ENCODE data around the gene ADD1.
"Not testable (repeated sequence)": the region's sequence is repeated elsewhere in the genome, so short reads cannot be mapped to it uniquely, and the experiment has no call there.

Gene ADD1

GRCh38 chr4:2955186-2956044 is 111.8 kb downstream of the ADD1 start:
- FAIRE-seq; DNase-seq (ENCODE audit: insufficient read length, low spot score): not testable (repeated sequence)
- peak; percentile 5 for TF ChIP-seq CTCF (IDR thresholded peaks at IDR 0.05; ENCODE audit: insufficient read depth, missing control alignments)

GRCh38 chr4:2958446-2958845 is 114.8 kb downstream of the ADD1 start:
- FAIRE-seq (no peak), DNase-seq (ENCODE audit: insufficient read length, low spot score) (no peak)

GRCh38 chr4:2960450-2960849 is 116.8 kb downstream of the ADD1 start:
- FAIRE-seq; DNase-seq (ENCODE audit: insufficient read length, low spot score): not testable (repeated sequence)

More at GRCh38 chr4:2958446-2958845, 114.8 kb downstream of the ADD1 start:
- TF ChIP-seq CTCF (IDR thresholded peaks at IDR 0.05; ENCODE audit: insufficient read depth, missing control alignments) = no peak

DNA sequence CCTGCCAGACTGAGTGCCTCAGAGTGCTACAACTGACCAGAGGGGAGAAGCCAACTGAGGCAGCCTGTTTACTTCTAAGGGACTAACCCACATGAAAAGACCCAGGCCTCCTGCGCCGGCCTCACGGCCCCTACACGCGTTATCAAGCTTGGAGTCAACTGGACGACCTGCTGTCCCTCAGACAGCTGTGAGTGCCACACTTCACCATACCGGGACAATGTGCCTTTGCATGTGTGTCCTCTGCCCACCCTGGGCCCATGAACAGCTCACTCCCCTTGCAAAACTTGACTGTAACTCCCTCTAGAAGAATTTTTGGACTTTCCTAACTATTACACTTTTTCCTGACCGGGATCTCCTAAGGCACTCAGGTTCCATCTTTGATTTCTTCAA is 117.8 kb downstream of the ADD1 start:
- DNase-seq (ENCODE audit: insufficient read length, low spot score) = no peak
- no peak for TF ChIP-seq CTCF (IDR thresholded peaks at IDR 0.05; ENCODE audit: insufficient read depth, missing control alignments)
- FAIRE-seq = no peak

- DNase-seq (ENCODE audit: insufficient read length, low spot score) (no peak), FAIRE-seq (no peak)
- no peak for TF ChIP-seq CTCF (IDR thresholded peaks at IDR 0.05; ENCODE audit: insufficient read depth, missing control alignments)
Measured at GRCh38 chr4:2961811-2962441, 118.3 kb downstream of the ADD1 start.

GRCh38 chr4:2962614-2963174 is 119.0 kb downstream of the ADD1 start:
- FAIRE-seq (no peak), DNase-seq (ENCODE audit: insufficient read length, low spot score) (no peak)
- TF ChIP-seq CTCF (IDR thresholded peaks at IDR 0.05; ENCODE audit: insufficient read depth, missing control alignments) = no peak

DNA sequence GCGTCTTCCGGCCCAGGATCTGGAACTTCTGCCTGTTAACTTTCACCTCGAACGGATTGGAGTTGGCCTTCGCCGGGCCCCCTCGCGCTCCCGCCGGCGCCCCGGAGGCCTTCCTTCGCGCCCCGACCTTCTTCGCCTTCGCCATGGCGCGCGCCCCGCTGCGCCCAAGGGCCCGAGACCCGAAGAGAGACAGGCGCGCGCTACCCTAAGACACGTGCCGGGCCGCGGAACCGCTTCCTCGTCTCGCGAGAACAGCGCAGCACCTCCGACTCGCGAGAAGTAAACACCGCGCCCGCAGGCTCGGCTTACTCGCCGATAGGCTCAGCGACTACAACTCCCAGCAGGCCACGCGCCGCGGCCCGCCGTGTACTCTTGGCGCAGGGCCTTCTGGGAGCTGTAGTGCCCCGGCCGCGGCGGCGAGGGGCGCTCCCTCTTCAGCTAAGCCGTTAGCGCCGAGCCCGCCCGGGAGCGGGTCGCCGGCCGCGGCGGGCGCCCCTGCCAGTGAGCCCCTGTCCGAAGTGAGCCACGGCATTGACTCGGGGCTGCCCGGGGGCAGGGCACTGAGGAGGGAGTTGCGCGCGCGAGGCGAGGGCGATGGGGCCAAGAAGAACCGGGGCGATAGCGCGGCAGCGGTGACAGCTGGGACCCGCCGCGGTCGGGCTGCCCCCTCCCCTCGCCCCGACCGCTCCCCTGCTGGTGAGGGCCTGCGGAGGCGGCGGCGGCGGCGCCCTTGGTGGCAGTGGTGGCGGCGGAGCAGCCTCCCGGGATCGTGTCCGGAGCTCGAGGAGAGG is 119.7 kb downstream of the ADD1 start, which contains the start of the genes GRK4 and NOP14:
GRK4 (plus strand) TSS at position 397 of the 791 bp plus-strand sequence. CDS start 500 bp downstream, outside the sequence.
NOP14 (minus strand) TSS at position 232 of the 791 bp plus-strand sequence; CDS start at position 145, 87 bp downstream.
- FAIRE-seq (no peak), DNase-seq (ENCODE audit: insufficient read length, low spot score) (peak; percentile 82)
- no peak for TF ChIP-seq CTCF (IDR thresholded peaks at IDR 0.05; ENCODE audit: insufficient read depth, missing control alignments)
